ENCODE measurements around the gene TCF12.
A peak's percentile ranks its signal among the peaks of the same experiment; 100 is the strongest.
"Not testable (repeated sequence)": the region's sequence is repeated elsewhere in the genome, so short reads cannot be mapped to it uniquely, and the experiment has no call there.

TCF12 gene

GRCh38 chr15:56916825-56917477 is 1.5 kb upstream of the TCF12 start:
- DNase-seq = no peak

- no peak for DNase-seq
Observed at GRCh38 chr15:56917652-56918045, 795 bp upstream of the TCF12 start.

DNA sequence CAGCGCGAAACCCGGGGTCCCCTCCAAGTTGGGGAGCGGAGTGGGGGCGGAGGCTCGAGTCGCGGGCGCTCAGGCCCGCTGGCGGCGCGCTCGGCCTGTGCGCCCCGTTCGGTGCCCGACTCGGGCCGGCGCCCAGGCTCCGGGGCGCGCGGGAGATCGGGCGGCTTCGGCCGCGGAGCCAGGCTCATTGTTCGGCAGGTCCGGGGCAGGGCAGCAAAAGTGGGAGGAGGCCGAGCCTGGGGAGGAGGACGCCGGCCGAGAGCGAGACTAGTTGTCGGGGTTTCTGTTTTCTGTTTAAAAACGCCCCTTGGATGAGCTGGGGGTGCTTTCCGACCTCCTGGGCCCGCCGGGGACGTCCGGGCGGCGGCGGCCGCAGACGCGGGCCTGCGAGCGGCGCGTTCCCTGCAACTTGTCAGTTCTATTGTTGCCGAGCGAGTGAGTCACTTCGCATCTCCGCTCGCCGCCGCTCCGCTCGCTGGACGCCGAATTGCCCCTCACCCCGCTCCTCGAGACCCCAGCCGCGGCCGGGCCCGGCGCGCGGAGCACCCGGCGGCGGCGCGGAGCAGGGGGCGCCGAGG is 676 bp downstream of the TCF12 start:
- DNase-seq = peak; percentile 67

DNA sequence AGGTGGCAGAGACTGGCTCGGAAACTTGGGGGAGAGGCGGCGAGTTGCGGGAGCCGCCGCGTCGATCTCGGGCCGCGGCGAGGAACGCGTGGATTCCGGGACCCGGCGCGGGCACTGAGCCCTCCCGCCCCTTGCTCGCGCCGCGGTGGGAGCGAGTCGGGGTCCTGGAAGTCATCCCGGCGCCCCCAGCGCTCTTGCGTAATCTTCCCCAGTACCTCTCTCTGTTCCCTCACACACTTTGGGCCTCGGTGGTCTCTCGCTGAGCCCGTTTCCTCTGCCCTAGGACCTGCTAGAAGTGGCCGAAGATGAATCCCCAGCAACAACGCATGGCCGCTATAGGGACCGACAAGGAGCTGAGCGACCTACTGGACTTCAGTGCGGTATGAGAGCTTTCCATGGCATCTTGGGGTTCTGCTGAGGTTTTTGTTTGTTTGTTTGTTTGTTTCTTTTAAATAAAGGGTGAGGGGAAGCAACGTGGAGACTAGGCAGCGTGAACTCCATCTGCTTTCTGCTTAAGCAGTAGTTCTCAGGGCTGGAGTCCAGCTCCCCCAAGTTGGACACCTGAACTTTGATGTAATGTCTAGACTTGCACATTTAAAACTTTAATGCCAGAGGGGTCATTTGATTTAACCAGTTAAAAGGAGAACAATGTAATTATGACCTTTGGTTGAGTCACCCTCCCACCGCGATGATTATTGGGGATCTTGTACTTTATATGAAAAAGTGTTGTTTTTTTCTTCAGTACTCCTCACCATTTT is 1.3 kb downstream of the TCF12 start:
- DNase-seq = peak; percentile 22

DNA sequence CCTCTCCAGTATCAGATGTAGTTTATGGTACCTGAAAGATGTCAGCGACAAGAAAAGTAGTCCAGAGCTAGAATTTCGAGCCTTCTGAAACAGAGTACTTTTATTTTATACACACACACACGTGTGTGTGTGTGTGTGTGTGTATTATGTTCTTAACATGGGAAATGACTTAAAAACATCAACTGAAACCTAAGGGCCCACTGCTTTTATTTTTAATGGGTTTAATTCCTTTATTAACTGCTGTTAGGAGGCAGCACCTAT is 1.9 kb downstream of the TCF12 start:
- DNase-seq = no peak

DNA sequence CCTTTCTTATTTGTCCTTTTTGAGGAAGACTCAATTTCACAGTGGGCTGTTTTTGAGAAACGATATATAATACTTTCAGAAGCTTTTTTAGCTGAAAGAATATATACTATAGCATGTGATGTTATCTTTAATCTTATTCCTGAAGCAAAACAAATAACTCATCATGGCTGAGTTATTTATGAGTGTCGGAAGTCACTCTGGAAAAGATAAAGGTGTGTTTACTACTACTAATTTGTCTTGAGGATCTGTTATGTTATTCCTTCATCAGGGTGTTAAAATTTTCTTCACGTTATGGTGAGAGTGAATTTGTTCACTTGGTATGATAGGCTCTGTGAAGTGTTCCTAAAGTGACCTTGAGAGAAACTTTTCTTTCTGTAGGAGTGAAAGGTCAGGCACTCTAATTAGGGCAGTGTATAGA is 4.7 kb downstream of the TCF12 start:
- DNase-seq = no peak

- DNase-seq = no peak
Observed at GRCh38 chr15:56927816-56928215, 9.4 kb downstream of the TCF12 start.

- DNase-seq = no peak
Observed at GRCh38 chr15:56929399-56929798, 11.0 kb downstream of the TCF12 start.

DNA sequence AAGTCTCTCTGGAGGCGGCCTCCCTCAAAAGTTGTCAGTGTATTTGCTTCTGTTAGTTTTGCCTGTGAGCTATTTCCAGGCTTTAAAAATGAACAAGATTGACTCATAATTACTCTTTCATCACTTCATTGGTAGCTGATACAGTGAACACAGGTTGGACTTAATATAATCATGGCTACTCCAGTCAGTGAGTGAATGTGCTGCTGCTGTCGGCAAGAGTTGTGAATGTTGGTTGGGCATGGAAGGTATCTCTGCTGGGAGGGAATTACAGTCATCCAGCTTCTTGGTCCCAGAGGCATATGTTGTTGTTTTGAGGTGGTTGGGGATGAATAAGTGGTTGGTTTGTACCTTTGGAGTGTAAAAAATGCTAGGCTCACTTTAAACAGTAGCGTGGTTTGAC is 11.5 kb downstream of the TCF12 start:
- DNase-seq = no peak

GRCh38 chr15:56930669-56931313 is 12.3 kb downstream of the TCF12 start:
- DNase-seq = no peak

- no peak for DNase-seq
Observed at GRCh38 chr15:56931639-56932508, 13.4 kb downstream of the TCF12 start.

- not testable (repeated sequence) for DNase-seq
Observed at GRCh38 chr15:56932509-56932868, 14.0 kb downstream of the TCF12 start.

- no peak for DNase-seq
Observed at GRCh38 chr15:56933410-56933809, 15.0 kb downstream of the TCF12 start.

DNA sequence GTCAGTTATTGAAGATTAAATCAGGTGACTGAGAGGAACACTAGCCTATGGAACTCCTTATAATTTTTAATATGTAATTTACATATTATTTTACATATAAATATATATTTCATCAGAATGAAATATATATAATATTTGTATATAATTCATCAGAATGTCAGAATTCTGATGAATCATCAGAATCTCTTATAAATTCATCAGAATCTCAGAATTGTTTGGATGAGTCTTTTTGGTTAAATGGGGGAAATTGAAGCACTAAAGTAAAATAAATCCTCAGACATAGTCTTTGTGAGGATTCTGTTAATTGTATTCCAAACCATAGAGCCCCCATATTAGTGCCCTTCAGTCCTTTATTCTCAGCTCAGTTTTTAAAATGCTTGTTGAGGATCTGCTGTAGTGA is 15.4 kb downstream of the TCF12 start:
- no peak for DNase-seq

DNA sequence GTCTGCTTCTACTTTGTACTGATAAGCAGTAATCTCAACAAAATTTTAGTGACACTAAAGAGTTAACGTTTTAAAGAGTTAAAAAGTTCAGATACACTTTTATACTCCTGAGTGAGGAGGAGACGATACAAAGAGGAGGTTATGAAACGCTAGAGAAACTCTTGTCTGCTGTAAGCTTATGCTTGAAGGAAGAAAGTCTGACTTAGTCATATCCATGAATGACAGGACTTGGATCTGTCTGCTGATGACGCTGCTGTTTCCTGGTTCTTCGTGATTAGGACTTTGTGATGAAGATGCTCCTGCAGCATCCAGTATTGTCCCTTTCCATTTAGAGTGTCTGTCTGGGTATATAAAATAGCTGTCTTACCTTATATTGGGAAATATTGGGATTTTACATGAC is 15.8 kb downstream of the TCF12 start:
- no peak for DNase-seq

DNA sequence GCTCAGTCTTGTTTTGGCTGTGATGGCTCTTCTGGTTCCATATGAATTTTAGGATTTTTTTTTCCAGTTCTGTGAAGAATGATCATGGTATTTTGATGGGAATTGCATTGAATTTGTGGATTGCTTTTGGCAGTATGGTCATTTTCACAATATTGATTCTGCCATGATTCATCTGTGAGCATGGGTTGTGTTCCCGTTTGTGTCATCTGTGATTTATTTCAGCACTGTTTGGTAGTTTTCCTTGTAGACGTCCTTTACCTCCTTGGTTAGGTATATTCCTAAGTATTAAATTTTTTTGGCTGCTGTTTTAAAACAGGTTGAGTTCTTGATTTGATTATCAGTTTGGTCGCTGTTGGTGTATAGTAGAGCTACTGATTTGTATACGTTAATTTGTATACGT is 18.5 kb downstream of the TCF12 start:
- DNase-seq = no peak

DNA sequence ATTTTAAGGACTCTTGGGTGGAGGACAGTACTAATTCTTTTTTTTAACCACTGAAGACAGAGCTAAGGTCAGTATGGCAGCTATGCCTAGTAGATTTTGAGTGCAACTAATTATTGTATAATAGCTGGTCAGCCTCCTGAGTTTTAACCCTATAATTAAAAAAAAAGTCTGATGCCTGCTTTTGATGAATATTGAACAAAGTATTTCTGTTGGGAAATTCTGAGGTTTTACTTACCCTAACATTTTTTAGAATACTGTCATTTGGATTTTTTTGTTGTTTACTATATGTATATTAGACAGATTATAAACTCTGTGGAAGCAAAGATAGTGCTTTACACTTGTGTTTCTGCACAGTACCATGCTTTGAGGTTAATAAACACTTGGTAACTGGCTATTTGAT is 20.8 kb downstream of the TCF12 start:
- no peak for DNase-seq

DNA sequence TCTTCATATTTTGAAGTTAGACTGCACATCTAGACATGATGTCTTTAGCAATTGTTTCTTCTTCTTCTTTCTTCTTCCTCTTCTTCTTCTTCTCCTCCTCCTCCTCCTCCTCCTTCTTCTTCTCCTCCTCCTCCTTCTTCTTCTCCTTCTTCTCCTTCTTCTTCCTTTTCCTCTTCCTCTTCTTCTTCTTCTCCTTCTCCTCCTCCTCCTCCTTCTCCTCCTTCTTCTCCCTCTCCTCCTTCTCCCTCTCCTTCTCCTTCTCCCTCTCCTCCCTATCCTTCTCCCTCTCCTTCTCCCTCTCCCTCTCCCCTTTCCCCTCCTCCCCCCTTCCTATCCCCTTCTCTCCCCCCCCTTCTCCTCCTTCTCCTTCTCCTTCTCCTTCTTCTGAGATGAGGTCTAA is 21.9 kb downstream of the TCF12 start:
- DNase-seq = no peak

DNA sequence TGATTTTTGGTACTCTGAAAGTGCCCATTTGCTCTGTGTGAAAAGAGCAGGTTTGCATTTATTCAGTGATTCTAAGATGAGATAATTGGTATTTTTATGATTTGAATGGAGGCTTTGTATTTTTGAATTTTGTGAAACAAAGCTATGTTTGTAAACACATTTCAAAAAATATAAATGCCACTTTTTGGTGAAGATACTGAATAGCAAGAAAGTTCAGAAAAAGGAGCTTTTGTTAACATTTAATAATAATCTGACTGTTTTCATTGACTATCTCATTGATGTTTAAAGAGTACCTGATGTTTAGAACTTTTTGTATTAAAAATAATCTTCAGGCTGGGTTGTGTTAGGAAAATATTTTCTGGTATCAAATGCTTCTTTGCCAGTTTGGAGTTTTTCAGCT is 23.7 kb downstream of the TCF12 start:
- DNase-seq = no peak

GRCh38 chr15:56943403-56943802 is 25.0 kb downstream of the TCF12 start:
- DNase-seq = no peak

GRCh38 chr15:56944485-56944884 is 26.0 kb downstream of the TCF12 start:
- DNase-seq = no peak

- DNase-seq = no peak
Observed at GRCh38 chr15:56946150-56946549, 27.7 kb downstream of the TCF12 start.

Data from CD4-positive, alpha-beta T cell treated with Interleukin-4 for 4 hours (primary cell).